Measurements from ENCODE around the gene ABCC11. TPM values are rescaled to one million over a fixed set of nuclear protein-coding genes. Genes with fewer than 3 reads are reported as not detected.

The ABCC11 gene
- total RNA-seq, 1 experiment from 2014 or later: 0.34 TPM

GRCh38 chr16:48203974-48204824 lies 43.1 kb downstream of the ABCC11 start:
- H3K36me3 ChIP-seq (ENCODE audit: control insufficient read depth, insufficient read depth, low read length): no peaks in the 10 kb centered on the region
- no peak for TF ChIP-seq CTCF (IDR thresholded peaks at IDR 0.05; ENCODE audit: insufficient read depth in 1 of 2, low read depth in 1 of 2, low read length in 1 of 2, severe bottlenecking in 1 of 2, unreplicated experiment in 1 of 2)
- H3K36me3 Mint-ChIP-seq (ENCODE audit: insufficient read depth, unreplicated experiment): peaks cover 4% of the 10 kb centered on the region
- intact Hi-C loops (cut with micrococcal nuclease; ENCODE audit: unreplicated experiment): loop anchor here (1.0 kb wide), 1 partner anchor 25 kb away; no protein-coding TSS in a partner anchor
- no peaks in the 10 kb centered on the region for H3K27me3 ChIP-seq (replicated peaks; ENCODE audit: control insufficient read depth, insufficient read depth, low read length)
- H3K4me3 Mint-ChIP-seq (ENCODE audit: unreplicated experiment): peak overlapping the region; percentile 53
- BruUV-seq (replicated peaks): no TSS peak
- no peaks in the 10 kb centered on the region for H3K27me3 Mint-ChIP-seq (ENCODE audit: insufficient read depth, unreplicated experiment)
- ChIA-PET POLR2A (no interaction called here), CTCF (interaction anchor here (1.5 kb wide), 1 partner anchor 39 kb away, joined by 8 read pairs; no protein-coding TSS in a partner anchor)
- DNase-seq: peak; percentile 69 to 78
- H3K9me3 Mint-ChIP-seq (ENCODE audit: unreplicated experiment): no peaks in the 10 kb centered on the region
- no peak overlapping the region for H3K4me3 ChIP-seq (ENCODE audit: low read depth, low read length)
- no peaks in the 10 kb centered on the region for H3K9me3 ChIP-seq
- H3K4me1 ChIP-seq: peaks cover 21% of the 10 kb centered on the region
- peaks cover 19% of the 10 kb centered on the region for H3K4me1 Mint-ChIP-seq (ENCODE audit: low read depth, unreplicated experiment)
- peak overlapping the region; percentile 71 for H3K27ac Mint-ChIP-seq (ENCODE audit: unreplicated experiment)

- no peaks in the 10 kb centered on the region for H3K27me3 ChIP-seq (replicated peaks; ENCODE audit: control insufficient read depth, insufficient read depth, low read length)
- no peaks in the 10 kb centered on the region for H3K9me3 Mint-ChIP-seq (ENCODE audit: unreplicated experiment)
- BruUV-seq (replicated peaks): no TSS peak
- intact Hi-C loops (cut with micrococcal nuclease; ENCODE audit: unreplicated experiment): no loop called here
- no peak for DNase-seq
- no peak overlapping the region for H3K4me3 ChIP-seq (ENCODE audit: low read depth, low read length)
- no peak overlapping the region for H3K4me3 Mint-ChIP-seq (ENCODE audit: unreplicated experiment)
- CTCF ChIA-PET: interaction anchor here (1.2 kb wide), 1 partner anchor 12 kb away, joined by 4 read pairs; no protein-coding TSS in a partner anchor
- no peaks in the 10 kb centered on the region for H3K27me3 Mint-ChIP-seq (ENCODE audit: insufficient read depth, unreplicated experiment)
- peaks cover 13% of the 10 kb centered on the region for H3K4me1 Mint-ChIP-seq (ENCODE audit: low read depth, unreplicated experiment)
- no peak for TF ChIP-seq CTCF (IDR thresholded peaks at IDR 0.05; ENCODE audit: insufficient read depth in 1 of 2, low read depth in 1 of 2, low read length in 1 of 2, severe bottlenecking in 1 of 2, unreplicated experiment in 1 of 2)
- no peaks in the 10 kb centered on the region for H3K36me3 ChIP-seq (ENCODE audit: control insufficient read depth, insufficient read depth, low read length)
- H3K9me3 ChIP-seq: no peaks in the 10 kb centered on the region
- no peak overlapping the region for H3K27ac Mint-ChIP-seq (ENCODE audit: unreplicated experiment)
- H3K36me3 Mint-ChIP-seq (ENCODE audit: insufficient read depth, unreplicated experiment): no peaks in the 10 kb centered on the region
- POLR2A ChIA-PET: no interaction called here
- H3K4me1 ChIP-seq: peaks cover 21% of the 10 kb centered on the region
Measured at GRCh38 chr16:48201515-48202201, 45.7 kb downstream of the ABCC11 start.

GRCh38 chr16:48197294-48197693 lies 50.0 kb downstream of the ABCC11 start:
- Histone ChIP-seq H3K9me3 (no peaks in the 10 kb centered on the region), H3K4me3 (ENCODE audit: low read depth, low read length) (no peak overlapping the region), H3K4me1 (no peaks in the 10 kb centered on the region), H3K27me3 (replicated peaks; ENCODE audit: control insufficient read depth, insufficient read depth, low read length) (no peaks in the 10 kb centered on the region), H3K36me3 (ENCODE audit: control insufficient read depth, insufficient read depth, low read length) (no peaks in the 10 kb centered on the region)
- Mint-ChIP-seq H3K27ac (ENCODE audit: unreplicated experiment) (no peak overlapping the region), H3K9me3 (ENCODE audit: unreplicated experiment) (no peaks in the 10 kb centered on the region), H3K4me3 (ENCODE audit: unreplicated experiment) (no peak overlapping the region), H3K4me1 (ENCODE audit: low read depth, unreplicated experiment) (no peaks in the 10 kb centered on the region), H3K27me3 (ENCODE audit: insufficient read depth, unreplicated experiment) (no peaks in the 10 kb centered on the region), H3K36me3 (ENCODE audit: insufficient read depth, unreplicated experiment) (no peaks in the 10 kb centered on the region)
- DNase-seq: no peak
- intact Hi-C loops (cut with micrococcal nuclease; ENCODE audit: unreplicated experiment): no loop called here
- TF ChIP-seq CTCF (IDR thresholded peaks at IDR 0.05; ENCODE audit: insufficient read depth in 1 of 2, low read depth in 1 of 2, low read length in 1 of 2, severe bottlenecking in 1 of 2, unreplicated experiment in 1 of 2): no peak
- no TSS peak for BruUV-seq (replicated peaks)
- POLR2A ChIA-PET: no interaction called here
- CTCF ChIA-PET: interaction anchor here (0.7 kb wide), 1 partner anchor 1076 kb away, joined by 3 read pairs; no protein-coding TSS in a partner anchor
